ENCODE data around the gene C5orf15.

C5orf15 gene

GRCh38 chr5:133998042-133998441, 29.6 kb upstream of the C5orf15 start:
- no peak for TF ChIP-seq CTCF (conservative IDR thresholded peaks at IDR 0.05; ENCODE audit: control insufficient read depth, insufficient read depth, low read depth, low read length)
- H3K4me3 ChIP-seq (ENCODE audit: control insufficient read depth, low read depth, low read length) = no peak overlapping the region
- no peak for DNase-seq (ENCODE audit: low read depth)

- peak; percentile 63 for TF ChIP-seq CTCF (conservative IDR thresholded peaks at IDR 0.05; ENCODE audit: control insufficient read depth, insufficient read depth, low read depth, low read length)
- no peak overlapping the region for H3K4me3 ChIP-seq (ENCODE audit: control insufficient read depth, low read depth, low read length)
- no peak for DNase-seq (ENCODE audit: low read depth)
These were observed 28.3 kb upstream of the C5orf15 start for GRCh38 chr5:133996683-133997252.

GRCh38 chr5:133995883-133996563, 27.6 kb upstream of the C5orf15 start:
- DNase-seq (ENCODE audit: low read depth) = no peak
- no peak overlapping the region for H3K4me3 ChIP-seq (ENCODE audit: control insufficient read depth, low read depth, low read length)
- TF ChIP-seq CTCF (conservative IDR thresholded peaks at IDR 0.05; ENCODE audit: control insufficient read depth, insufficient read depth, low read depth, low read length) = no peak

GRCh38 chr5:133995341-133995740, 26.9 kb upstream of the C5orf15 start:
- no peak for TF ChIP-seq CTCF (conservative IDR thresholded peaks at IDR 0.05; ENCODE audit: control insufficient read depth, insufficient read depth, low read depth, low read length)
- DNase-seq (ENCODE audit: low read depth) = no peak
- H3K4me3 ChIP-seq (ENCODE audit: control insufficient read depth, low read depth, low read length) = no peak overlapping the region

GRCh38 chr5:133994990-133995333, 26.5 kb upstream of the C5orf15 start:
- DNase-seq (ENCODE audit: low read depth) = no peak
- no peak overlapping the region for H3K4me3 ChIP-seq (ENCODE audit: control insufficient read depth, low read depth, low read length)
- TF ChIP-seq CTCF (conservative IDR thresholded peaks at IDR 0.05; ENCODE audit: control insufficient read depth, insufficient read depth, low read depth, low read length) = no peak

- no peak for TF ChIP-seq CTCF (conservative IDR thresholded peaks at IDR 0.05; ENCODE audit: control insufficient read depth, insufficient read depth, low read depth, low read length)
- no peak for DNase-seq (ENCODE audit: low read depth)
- H3K4me3 ChIP-seq (ENCODE audit: control insufficient read depth, low read depth, low read length) = no peak overlapping the region
These were observed 26.0 kb upstream of the C5orf15 start for GRCh38 chr5:133994297-133994989.
